ENCODE measurements around the gene FOXC1. TPM values are rescaled to one million over a fixed set of nuclear protein-coding genes. Genes with fewer than 3 reads are reported as not detected.

Gene FOXC1
- total and polyA plus RNA-seq, 4 donors: 0.08 to 0.33 (median 0.14) TPM

DNA sequence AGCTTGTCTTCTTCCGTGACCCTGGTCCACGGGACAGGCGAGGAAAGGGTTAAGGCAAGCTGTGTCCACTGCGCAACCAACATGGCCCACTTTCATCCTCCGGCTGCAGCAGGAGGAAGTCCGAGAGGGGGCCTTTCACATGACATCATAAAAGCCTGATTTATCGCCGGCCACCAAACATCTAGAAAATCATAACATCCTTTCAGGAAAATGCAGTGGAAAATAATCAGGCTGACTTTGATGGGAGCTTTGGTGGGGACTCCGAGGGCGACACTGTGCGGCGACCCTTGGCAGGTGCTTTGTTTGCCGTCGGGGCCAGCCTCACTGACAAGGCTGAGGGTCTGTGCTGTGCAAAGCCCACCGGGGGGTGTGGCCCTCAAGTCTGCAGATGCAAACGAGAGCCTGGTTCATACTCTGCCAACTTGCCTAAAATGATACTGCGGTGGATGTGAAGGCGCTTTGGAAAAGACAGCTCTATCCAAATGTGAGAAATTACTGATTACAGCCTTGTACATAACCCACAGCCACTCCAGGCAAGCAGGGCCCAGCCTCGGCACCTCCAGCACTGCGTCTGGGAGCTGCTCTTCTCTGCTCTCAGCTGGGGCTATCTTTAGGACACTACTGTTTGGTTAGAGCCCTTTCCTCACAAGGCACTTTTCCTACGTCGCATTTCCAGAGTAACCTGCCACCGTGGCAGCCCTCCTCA, 25.7 kb downstream of the FOXC1 start:
- 79% methylated on average over 23 of the region's 23 CpGs for WGBS
- Histone ChIP-seq H3K27me3 (ENCODE audit: control insufficient read depth in 4 of 4, insufficient read depth in 4 of 4, low read length in 3 of 4) (no peaks in the 10 kb centered on the region), H3K36me3 (ENCODE audit: control insufficient read depth in 4 of 4, insufficient read depth in 3 of 4, low read depth in 1 of 4, low read length in 3 of 4) (no peaks in the 10 kb centered on the region), H3K9me3 (ENCODE audit: control insufficient read depth in 4 of 4, low read length in 3 of 4) (no peaks in the 10 kb centered on the region), H3K4me1 (ENCODE audit: control insufficient read depth in 4 of 4, insufficient read depth in 4 of 4, low read length in 3 of 4) (no peaks in the 10 kb centered on the region), H3K4me3 (ENCODE audit: low read depth in 1 of 3, low read length in 3 of 3) (no peak overlapping the region), H3K9ac (ENCODE audit: low read depth in 1 of 2, low read length in 2 of 2) (no peak overlapping the region), H3K27ac (ENCODE audit: low read depth in 1 of 2, low read length in 2 of 2) (no peak overlapping the region)
- DNase-seq (ENCODE audit: low spot score): no peak
- TF ChIP-seq RXRA (IDR thresholded peaks at IDR 0.05) (no peak), RAD21 (IDR thresholded peaks at IDR 0.05) (no peak), REST (IDR thresholded peaks at IDR 0.05) (no peak), YY1 (IDR thresholded peaks at IDR 0.05) (no peak), SP1 (IDR thresholded peaks at IDR 0.05) (no peak), FOXA1 (IDR thresholded peaks at IDR 0.05) (no peak), TAF1 (conservative IDR thresholded peaks at IDR 0.05) (no peak), ZBTB33 (IDR thresholded peaks at IDR 0.05) (no peak), JUND (IDR thresholded peaks at IDR 0.05) (no peak), MAX (IDR thresholded peaks at IDR 0.05) (no peak)

- DNase-seq (ENCODE audit: low spot score): no peak
- Histone ChIP-seq H3K27me3 (ENCODE audit: control insufficient read depth in 4 of 4, insufficient read depth in 4 of 4, low read length in 3 of 4) (no peaks in the 10 kb centered on the region), H3K36me3 (ENCODE audit: control insufficient read depth in 4 of 4, insufficient read depth in 3 of 4, low read depth in 1 of 4, low read length in 3 of 4) (no peaks in the 10 kb centered on the region), H3K27ac (ENCODE audit: low read depth in 1 of 2, low read length in 2 of 2) (no peak overlapping the region), H3K4me1 (ENCODE audit: control insufficient read depth in 4 of 4, insufficient read depth in 4 of 4, low read length in 3 of 4) (no peaks in the 10 kb centered on the region), H3K9ac (ENCODE audit: low read depth in 1 of 2, low read length in 2 of 2) (no peak overlapping the region), H3K9me3 (ENCODE audit: control insufficient read depth in 4 of 4, low read length in 3 of 4) (no peaks in the 10 kb centered on the region), H3K4me3 (ENCODE audit: low read depth in 1 of 3, low read length in 3 of 3) (no peak overlapping the region)
- WGBS: 96% methylated on average over 9 of the region's 9 CpGs
- TF ChIP-seq HNF4G (IDR thresholded peaks at IDR 0.05) (no peak), CTCF (IDR thresholded peaks at IDR 0.05; ENCODE audit: low read depth, low read length, missing input control) (no peak), ZBTB33 (IDR thresholded peaks at IDR 0.05) (no peak), FOXA2 (IDR thresholded peaks at IDR 0.05) (no peak), YY1 (IDR thresholded peaks at IDR 0.05) (no peak), FOXA1 (IDR thresholded peaks at IDR 0.05) (no peak), NR2F2 (IDR thresholded peaks at IDR 0.05) (no peak), MAX (IDR thresholded peaks at IDR 0.05) (no peak), EGR1 (IDR thresholded peaks at IDR 0.05; ENCODE audit: low read depth in 2 of 2) (no peak), SP1 (IDR thresholded peaks at IDR 0.05) (no peak), HNF4A (conservative IDR thresholded peaks at IDR 0.05) (no peak), REST (IDR thresholded peaks at IDR 0.05) (no peak), TAF1 (conservative IDR thresholded peaks at IDR 0.05) (no peak), GABPA (IDR thresholded peaks at IDR 0.05 in 1 of 2, conservative IDR thresholded peaks at IDR 0.05 in 1 of 2) (no peak), RXRA (IDR thresholded peaks at IDR 0.05) (no peak)
These were observed 26.6 kb downstream of the FOXC1 start for GRCh38 chr6:1636272-1636825.
